SK-N-MC (cell line): ENCODE measurements around the gene CCDC81.

Experiments used
- EZH2 ChIP-seq: fragments of 200-600 bp; sonication (generic); IDR thresholded peaks from one replicate; pipeline ENCODE4 v1.6.1; 2017; ENCODE audit warnings: antibody characterized with exemption
- POLR2AphosphoS5 ChIP-seq: IDR thresholded peaks from 2 replicates; pipeline ENCODE4 v1.6.1; 2012; ENCODE audit warnings: mild to moderate bottlenecking, low read depth, low read length, borderline replicate concordance

DNA sequence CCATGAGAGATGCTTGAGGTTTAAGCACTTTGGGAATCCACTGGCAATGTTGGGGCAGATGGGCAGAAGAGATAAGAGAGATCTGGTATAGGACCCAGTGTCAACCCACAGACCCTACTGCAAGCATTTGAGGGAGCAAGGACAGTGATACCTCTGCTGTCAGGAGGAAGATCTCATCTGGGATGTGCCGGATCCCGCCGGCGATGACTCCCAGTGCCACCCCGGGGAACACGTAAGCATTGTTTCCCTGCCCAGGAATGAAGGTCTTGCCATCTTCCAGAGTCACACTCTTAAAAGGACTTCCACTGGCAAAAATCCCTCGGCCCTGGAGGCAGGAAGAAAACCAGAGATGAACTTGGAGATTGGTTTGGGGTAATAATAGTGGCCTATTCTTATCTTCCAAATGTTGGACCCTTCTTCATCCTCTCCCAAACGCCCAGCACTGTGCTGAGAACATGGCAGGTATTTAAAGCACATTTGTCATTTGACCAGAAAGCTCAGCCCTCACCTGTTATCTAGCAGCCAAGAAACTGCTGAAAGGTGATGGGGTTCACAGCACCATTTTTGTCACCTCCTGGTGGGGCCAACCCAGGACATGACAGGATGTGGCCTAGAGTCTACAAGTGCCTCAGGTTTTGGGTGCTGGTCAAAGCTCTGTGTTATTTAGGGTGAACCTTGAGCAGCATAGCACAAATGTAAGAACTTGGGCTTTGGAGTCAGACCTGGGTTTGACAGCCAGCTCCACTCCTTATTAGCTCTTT, 71.7 kb downstream of the CCDC81 start:
- TF ChIP-seq POLR2AphosphoS5 (no peak), EZH2 (no peak)
